T-helper 2 cell (primary cell): Measurements from ENCODE around the gene GRAMD2A.

Experiments used
- DNase-seq, 5 experiments: peaks; one replicate each; pipeline versions ENCODE4 v3.0.0 to v3.0.0-alpha.2; 2012 to 2022

GRAMD2A gene

DNA sequence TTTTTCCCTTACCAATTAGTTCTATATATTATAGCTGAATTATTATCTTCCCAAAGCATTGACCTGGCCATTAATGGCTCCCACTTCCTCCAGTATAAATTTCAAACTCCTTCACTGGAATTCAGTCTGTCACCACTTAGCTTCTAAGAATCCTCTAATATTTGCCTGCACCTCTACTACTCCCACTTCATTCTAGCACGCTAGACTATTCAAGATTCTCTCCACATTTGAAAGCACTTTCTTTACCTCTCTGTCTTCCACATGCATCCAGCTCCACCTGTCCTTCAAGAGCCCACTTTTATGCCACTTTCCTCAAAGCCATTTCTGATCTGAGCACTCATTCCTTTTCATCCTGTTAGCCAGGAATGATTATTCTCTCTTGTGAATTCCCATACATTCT, 64.4 kb downstream of the GRAMD2A start:
- DNase-seq = no peak

- no peak for DNase-seq
These were observed 65.7 kb downstream of the GRAMD2A start for GRCh38 chr15:72131922-72132321.

DNA sequence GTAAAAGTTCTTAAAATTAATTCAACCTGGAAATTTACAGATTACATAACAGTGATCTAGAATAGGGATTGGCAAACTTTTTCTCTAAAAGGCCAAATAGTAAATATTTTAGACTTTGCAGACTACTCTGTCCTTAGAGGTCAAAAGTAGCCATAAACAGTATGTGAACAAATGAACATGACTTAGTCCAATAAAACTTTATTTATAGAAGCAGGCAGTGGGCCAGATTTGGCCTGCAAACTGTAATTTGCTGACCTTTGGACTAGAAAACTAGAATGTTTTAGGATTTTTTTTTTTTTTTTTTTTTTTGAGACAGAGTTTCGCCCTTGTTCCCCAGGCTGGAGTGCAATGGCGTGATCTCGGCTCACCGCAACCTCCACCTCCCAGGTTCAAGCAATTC, 67.3 kb downstream of the GRAMD2A start:
- no peak for DNase-seq

- no peak for DNase-seq
These were observed 69.2 kb downstream of the GRAMD2A start for GRCh38 chr15:72128359-72128758.

DNA sequence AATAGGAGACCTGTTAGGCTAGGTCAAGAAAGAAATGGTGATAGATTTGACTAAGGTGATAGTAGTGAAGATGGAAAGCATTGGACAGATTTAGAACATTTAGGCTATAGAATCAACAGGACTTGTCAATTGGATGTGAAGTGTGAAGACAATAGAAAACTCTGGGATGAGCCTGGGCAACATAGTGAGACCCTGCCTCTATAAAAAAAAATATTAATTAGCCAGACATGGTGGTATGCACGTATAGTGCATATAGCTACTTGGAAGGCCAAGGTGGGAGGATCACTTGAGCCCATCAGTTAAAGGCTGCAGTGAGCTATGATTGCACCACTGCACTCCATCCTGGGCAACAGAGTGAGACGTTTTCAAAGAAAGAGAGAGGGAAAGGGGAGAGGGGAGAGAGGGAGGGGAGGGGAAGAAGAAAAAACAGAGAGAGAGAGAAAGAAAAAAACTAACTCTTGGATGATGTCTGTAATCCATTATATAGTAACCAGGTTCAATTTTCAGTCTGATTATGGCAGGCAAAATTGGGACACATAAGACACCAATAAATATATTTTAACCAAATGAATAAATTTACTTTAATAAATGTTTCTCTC, 69.8 kb downstream of the GRAMD2A start:
- no peak for DNase-seq

DNA sequence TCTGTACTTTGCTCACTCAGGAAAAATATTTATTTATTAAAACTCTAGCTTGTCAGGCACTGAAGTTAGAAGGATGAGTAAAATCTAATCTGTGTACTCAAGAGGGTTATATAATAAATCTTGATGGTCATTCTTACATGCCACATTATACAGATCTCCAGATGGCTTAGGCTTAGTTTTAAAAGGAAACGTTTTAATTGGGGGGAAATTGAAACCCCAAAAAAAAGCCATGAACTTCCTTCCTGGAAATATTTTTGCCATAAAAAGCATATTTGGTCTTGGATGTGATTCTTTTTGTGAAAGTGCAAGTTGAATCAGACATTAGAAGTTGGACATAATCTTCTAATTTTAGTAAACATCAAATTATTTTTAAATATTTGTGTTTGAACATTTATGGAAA, 73.4 kb downstream of the GRAMD2A start:
- DNase-seq = no peak

DNA sequence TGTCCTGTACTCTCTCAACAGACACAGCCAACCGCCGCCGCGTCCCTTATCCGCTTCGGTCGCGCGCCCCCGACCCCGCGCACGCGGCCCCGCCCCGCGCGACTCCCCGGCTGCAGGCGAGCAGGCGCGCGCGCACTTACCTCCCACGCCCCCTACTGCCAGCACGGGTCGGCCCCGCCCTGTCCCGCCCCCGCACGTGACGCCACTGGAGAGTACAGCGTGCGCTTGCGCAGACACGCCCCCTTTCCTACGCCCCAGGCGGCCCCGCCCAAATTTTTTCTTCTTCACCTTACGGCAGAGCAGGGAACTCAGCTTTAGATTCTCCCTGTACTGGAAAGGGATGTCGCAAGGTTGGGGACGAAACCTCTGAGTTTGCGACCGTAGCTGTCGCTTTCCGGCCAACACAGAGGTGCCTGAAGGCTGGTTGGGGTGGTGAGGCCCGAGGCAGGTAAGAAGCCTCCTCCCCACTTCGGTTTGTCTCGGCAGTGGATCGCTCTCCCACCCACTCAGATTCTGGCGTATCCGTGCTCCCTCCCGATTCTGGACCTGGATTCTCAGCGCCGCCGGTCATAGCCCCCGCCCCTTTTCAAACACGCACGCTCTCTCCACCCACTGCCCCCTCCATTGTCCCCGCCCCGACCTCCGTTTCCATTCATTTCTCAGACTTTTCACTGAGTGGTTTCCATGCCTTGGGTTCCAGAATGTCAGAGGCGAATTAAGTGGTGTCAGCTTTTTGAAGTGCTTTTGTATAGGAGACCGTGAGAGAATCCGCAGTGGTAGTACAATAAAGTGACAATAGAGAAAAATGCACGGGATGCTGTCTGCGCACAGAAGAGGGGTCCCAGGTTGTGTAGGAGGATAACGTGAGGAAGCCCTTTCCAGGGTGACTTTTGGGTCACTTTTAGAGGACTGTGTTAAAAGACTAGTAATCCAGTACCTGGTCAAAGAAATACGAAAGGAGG, 79.3 kb downstream of the GRAMD2A start, which contains the start of the genes MYO9A and SENP8:
TSS of gene MYO9A (minus strand) at position 134 of the 962 bp plus-strand sequence. CDS start 71,587 bp downstream, outside the sequence.
TSS of gene SENP8 (plus strand) at position 387 of the 962 bp plus-strand sequence. CDS start 21,221 bp downstream, outside the sequence.
- DNase-seq = peak; percentile 96 to 99 (median 98)

DNA sequence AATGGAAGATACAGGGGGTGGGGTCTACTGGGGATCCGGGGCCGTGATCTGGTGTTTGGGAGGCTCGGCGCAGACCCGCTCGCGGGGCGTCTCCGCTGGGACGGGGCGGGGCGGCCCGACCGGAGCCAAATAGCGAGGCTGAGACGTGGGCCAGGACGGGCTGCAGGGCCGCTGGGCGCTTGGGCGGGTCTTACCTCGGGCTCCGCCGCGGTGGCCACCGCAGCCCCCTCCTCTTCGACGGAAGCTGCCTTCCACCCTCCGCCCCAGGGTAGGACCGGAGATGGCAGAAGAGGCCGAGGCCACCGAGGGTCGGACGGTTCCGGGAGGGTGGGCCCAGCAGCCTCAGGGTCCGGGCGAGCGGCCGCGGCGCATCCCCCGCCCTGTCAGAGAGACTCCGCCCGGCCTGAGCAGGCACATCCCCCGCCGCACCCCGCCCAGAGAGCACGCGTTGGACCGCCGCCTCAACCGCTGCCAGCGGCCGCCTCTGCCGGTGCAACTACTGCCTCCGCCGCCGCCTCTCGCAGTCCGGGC, 80.0 kb downstream of the GRAMD2A start:
- DNase-seq = peak; percentile 40 to 85 (median 59)

- peak in 2 of 5 experiments; percentile 1 to 53 for DNase-seq
These were observed 80.7 kb downstream of the GRAMD2A start for GRCh38 chr15:72116731-72117485.

- DNase-seq = no peak
These were observed 84.1 kb downstream of the GRAMD2A start for GRCh38 chr15:72113347-72114031.

DNA sequence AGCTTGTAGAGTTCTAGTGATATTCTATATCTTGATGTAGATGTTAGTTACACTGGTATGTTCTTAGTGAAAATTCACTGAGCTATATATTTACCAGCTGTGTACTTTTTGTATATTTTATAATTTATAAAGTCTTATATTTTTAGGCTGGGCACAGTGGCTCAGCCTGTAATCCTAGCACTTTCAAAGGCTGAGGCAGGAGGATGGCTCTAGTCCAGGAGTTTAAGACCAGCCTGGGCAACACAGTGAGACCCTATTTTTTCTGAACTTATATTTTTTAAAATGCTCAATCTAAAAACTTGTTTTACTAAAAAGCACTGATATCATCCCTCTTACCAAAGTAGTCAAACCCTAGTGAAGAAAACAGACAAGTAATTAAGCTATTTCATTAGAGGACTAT, 84.8 kb downstream of the GRAMD2A start:
- DNase-seq = no peak

- DNase-seq = no peak
These were observed 85.5 kb downstream of the GRAMD2A start for GRCh38 chr15:72112116-72112515.

- no peak for DNase-seq
These were observed 87.2 kb downstream of the GRAMD2A start for GRCh38 chr15:72110355-72110754.
